Ishikawa (cell line): ENCODE measurements around the gene CLK4.

Experiments
- EP300 ChIP-seq: IDR thresholded peaks from 2 replicates; pipeline ENCODE4 v1.6.1; 2012; ENCODE audit warnings: borderline replicate concordance
- NFIC ChIP-seq: IDR thresholded peaks from 2 replicates; pipeline ENCODE4 v1.6.1; 2012
- RAD21 ChIP-seq: IDR thresholded peaks from 2 replicates; pipeline ENCODE4 v1.6.1; 2012; ENCODE audit warnings: low read depth
- TF ChIP-seq, protein P1 (sequence below): IDR thresholded peaks from 2 replicates; pipeline ENCODE4 v1.6.1; 2012

DNA sequence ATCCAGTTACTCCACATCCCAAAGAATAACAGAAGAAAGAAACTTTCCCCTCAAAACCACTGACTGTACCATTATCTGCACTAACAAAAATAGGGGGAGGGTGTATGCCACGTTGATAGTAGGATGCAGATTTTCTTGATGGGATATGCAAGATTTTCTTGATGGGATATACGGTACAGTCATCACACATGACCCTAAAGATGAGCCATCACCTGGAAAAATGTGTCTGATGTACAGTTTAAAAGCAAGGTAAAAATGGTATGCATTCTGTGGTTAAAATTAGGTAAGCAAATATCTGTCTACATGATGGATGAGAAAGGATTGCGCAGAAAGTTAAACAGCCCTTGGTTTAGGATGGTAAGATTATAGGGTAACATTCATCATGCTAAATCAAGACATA lies 45.2 kb downstream of the CLK4 start:
- TF ChIP-seq EP300 (no peak), RAD21 (no peak), NFIC (no peak)
- TF ChIP-seq, protein P1, sequence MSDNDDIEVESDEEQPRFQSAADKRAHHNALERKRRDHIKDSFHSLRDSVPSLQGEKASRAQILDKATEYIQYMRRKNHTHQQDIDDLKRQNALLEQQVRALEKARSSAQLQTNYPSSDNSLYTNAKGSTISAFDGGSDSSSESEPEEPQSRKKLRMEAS, result no peak
